ENCODE results near the gene MAGEE1.

MAGEE1 gene

DNA sequence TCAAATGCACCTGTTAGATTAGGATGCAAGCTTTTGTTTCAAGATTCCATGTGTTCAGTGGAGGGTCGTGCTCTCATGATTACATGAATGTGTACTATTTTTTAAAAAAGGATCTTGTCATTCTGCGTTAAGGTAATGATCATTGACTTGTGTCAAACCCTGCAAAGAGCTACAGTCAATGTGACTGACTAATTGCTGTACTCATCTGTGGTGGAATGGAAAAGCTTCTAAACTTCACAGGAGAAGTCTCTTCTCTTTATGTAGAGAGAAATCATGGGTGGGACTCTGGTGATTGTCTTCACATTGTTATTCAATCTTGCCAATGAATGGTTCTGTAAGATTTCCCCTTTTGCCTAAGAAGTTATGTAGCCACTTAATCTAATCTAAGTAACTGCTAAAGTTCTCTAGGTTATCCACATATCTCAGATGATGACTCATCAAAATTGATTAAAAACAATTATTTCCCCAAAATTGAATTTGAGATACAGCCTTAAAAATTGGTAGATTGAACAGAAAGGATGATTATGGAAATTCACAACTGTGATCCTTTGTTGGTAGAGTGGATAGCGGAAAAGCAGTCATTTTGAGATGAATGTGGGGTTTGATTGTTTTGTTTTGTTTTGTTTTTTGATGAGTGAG lies 6.7 kb downstream of the MAGEE1 start:
- no peak for ATAC-seq (ENCODE audit: insufficient read depth, low read depth)
- DNase-seq, result no peak
- Histone ChIP-seq H3K4me1 (ENCODE audit: insufficient read depth, low read length) (no peaks in the 10 kb centered on the region), H2AFZ (ENCODE audit: low read depth, low read length) (no peak overlapping the region), H3K9ac (ENCODE audit: low read depth, low read length) (no peak overlapping the region), H3K79me2 (ENCODE audit: insufficient read depth, low read length) (no peaks in the 10 kb centered on the region), H3K27ac (ENCODE audit: low read length) (no peak overlapping the region), H3K36me3 (ENCODE audit: insufficient read depth, low read length) (no peaks in the 10 kb centered on the region), H3K27me3 (ENCODE audit: insufficient read depth, low read length, poor library complexity) (no peaks in the 10 kb centered on the region), H3K4me2 (ENCODE audit: insufficient read depth, low read length) (no peak overlapping the region), H4K20me1 (ENCODE audit: insufficient read depth, low read length) (no peaks in the 10 kb centered on the region), H3K9me3 (ENCODE audit: insufficient read depth, low read length, severe bottlenecking) (no peaks in the 10 kb centered on the region), H3K4me3 (ENCODE audit: low read depth in 1 of 2, low read length in 2 of 2) (no peak overlapping the region)
- TF ChIP-seq, protein P1, sequence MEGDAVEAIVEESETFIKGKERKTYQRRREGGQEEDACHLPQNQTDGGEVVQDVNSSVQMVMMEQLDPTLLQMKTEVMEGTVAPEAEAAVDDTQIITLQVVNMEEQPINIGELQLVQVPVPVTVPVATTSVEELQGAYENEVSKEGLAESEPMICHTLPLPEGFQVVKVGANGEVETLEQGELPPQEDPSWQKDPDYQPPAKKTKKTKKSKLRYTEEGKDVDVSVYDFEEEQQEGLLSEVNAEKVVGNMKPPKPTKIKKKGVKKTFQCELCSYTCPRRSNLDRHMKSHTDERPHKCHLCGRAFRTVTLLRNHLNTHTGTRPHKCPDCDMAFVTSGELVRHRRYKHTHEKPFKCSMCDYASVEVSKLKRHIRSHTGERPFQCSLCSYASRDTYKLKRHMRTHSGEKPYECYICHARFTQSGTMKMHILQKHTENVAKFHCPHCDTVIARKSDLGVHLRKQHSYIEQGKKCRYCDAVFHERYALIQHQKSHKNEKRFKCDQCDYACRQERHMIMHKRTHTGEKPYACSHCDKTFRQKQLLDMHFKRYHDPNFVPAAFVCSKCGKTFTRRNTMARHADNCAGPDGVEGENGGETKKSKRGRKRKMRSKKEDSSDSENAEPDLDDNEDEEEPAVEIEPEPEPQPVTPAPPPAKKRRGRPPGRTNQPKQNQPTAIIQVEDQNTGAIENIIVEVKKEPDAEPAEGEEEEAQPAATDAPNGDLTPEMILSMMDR (IDR thresholded peaks at IDR 0.05; ENCODE audit: borderline replicate concordance, extremely low read depth, low read length, poor library complexity, severe bottlenecking), result no peak
- TF ChIP-seq EZH2 (IDR thresholded peaks at IDR 0.05; ENCODE audit: borderline replicate concordance, low read depth, low read length, severe bottlenecking), result no peak

DNA sequence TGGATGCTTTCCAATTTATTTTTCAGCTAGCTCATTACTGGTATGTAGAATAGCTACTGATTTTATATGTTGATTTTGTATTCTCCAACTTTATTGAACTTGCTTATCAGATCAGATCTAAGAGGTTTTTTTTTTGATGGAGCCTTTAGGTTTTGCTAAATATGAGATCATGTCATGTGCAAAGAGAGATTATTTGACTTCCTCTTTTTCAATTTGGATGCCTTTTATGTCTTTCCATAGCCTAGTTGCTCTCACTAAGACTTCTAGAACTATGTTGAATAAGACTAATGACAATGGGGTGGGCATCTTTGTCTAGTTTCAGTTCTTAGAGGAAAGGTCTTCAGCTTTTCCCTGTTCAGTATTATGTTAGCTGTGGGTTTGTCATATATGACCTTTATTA lies 11.7 kb downstream of the MAGEE1 start:
- Histone ChIP-seq H3K4me2 (ENCODE audit: insufficient read depth, low read length) (no peak overlapping the region), H3K9ac (ENCODE audit: low read depth, low read length) (no peak overlapping the region), H3K9me3 (ENCODE audit: insufficient read depth, low read length, severe bottlenecking) (no peaks in the 10 kb centered on the region), H3K27ac (ENCODE audit: low read length) (no peak overlapping the region), H4K20me1 (ENCODE audit: insufficient read depth, low read length) (no peaks in the 10 kb centered on the region), H3K4me1 (ENCODE audit: insufficient read depth, low read length) (no peaks in the 10 kb centered on the region), H3K36me3 (ENCODE audit: insufficient read depth, low read length) (no peaks in the 10 kb centered on the region), H2AFZ (ENCODE audit: low read depth, low read length) (no peak overlapping the region), H3K4me3 (ENCODE audit: low read depth in 1 of 2, low read length in 2 of 2) (no peak overlapping the region), H3K79me2 (ENCODE audit: insufficient read depth, low read length) (no peaks in the 10 kb centered on the region), H3K27me3 (ENCODE audit: insufficient read depth, low read length, poor library complexity) (no peaks in the 10 kb centered on the region)
- no peak for TF ChIP-seq EZH2 (IDR thresholded peaks at IDR 0.05; ENCODE audit: borderline replicate concordance, low read depth, low read length, severe bottlenecking)
- TF ChIP-seq, protein P1 (IDR thresholded peaks at IDR 0.05; ENCODE audit: borderline replicate concordance, extremely low read depth, low read length, poor library complexity, severe bottlenecking), result no peak
- ATAC-seq (ENCODE audit: insufficient read depth, low read depth) (no peak), DNase-seq (no peak)

DNA sequence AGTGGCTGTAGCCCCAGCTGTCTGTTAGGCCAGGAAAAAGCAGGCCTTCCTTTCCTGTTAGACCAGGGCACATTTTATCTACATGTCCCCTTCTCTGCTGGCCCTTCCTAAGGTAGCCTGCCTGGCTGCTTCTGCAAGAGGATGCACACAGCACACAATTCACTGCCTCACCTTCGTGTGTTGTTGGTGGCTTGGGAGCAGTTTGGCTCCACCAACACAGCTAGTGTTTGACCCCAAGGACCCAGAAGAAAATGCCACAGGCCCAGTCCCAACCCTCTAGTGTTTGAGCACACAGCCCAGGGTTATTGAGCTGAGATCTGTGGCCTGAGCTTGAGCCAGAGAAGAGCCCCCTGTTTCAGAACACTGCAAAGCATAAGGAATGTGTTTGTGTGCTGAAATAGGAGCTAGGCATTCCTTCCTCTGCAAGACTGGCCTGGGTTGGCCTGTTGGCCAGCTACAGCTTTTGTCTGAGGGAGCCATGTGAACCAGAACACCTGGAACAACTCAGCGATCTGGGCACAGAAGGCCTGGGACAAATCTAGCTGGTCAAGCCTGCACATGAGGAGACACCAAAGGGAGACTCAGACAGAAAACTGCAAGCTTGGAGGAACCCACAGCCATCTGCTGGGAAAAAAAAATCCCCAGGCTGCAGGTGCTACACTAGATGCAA lies 26.4 kb downstream of the MAGEE1 start:
- DNase-seq (no peak), ATAC-seq (ENCODE audit: insufficient read depth, low read depth) (no peak)

More for the DNA sequence above, 26.4 kb downstream of the MAGEE1 start:
- TF ChIP-seq EZH2 (IDR thresholded peaks at IDR 0.05; ENCODE audit: borderline replicate concordance, low read depth, low read length, severe bottlenecking), result no peak
- TF ChIP-seq, protein P1 (IDR thresholded peaks at IDR 0.05; ENCODE audit: borderline replicate concordance, extremely low read depth, low read length, poor library complexity, severe bottlenecking), result no peak
- Histone ChIP-seq H3K9me3 (ENCODE audit: insufficient read depth, low read length, severe bottlenecking) (no peaks in the 10 kb centered on the region), H3K9ac (ENCODE audit: low read depth, low read length) (no peak overlapping the region), H4K20me1 (ENCODE audit: insufficient read depth, low read length) (no peaks in the 10 kb centered on the region), H2AFZ (ENCODE audit: low read depth, low read length) (no peak overlapping the region), H3K4me3 (ENCODE audit: low read depth in 1 of 2, low read length in 2 of 2) (no peak overlapping the region), H3K27ac (ENCODE audit: low read length) (no peak overlapping the region), H3K4me2 (ENCODE audit: insufficient read depth, low read length) (no peak overlapping the region), H3K27me3 (ENCODE audit: insufficient read depth, low read length, poor library complexity) (no peaks in the 10 kb centered on the region), H3K4me1 (ENCODE audit: insufficient read depth, low read length) (no peaks in the 10 kb centered on the region), H3K79me2 (ENCODE audit: insufficient read depth, low read length) (no peaks in the 10 kb centered on the region), H3K36me3 (ENCODE audit: insufficient read depth, low read length) (no peaks in the 10 kb centered on the region)

Measured in DND-41 (cell line).